ENCODE results near the gene PDLIM5.

Gene PDLIM5

DNA sequence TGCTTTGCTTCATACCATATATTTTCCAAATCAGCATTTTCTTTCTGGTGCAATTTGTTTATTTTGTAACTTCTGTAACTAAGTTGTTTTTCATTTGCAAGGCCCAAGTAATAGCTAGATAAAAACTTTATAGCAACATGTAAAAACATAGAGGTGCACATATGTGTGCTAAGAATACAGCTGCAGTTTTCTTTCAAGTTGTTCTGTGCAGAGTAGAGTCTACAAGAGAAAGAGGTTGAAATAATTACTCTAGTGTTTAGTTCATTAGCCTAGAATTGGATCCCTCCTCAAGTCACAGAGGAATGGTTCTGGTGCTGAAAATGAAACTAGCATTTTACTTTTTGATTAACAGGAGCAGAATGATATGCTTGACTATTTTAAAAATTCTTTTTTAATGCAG lies 32.2 kb upstream of the PDLIM5 start:
- Histone ChIP-seq H2BK5ac (ENCODE audit: low read length) (no peak overlapping the region), H4K8ac (ENCODE audit: low read depth, low read length) (no peak overlapping the region), H3K4me2 (ENCODE audit: low read length) (no peak overlapping the region), H3K23ac (ENCODE audit: low read length) (no peak overlapping the region), H3K4me3 (ENCODE audit: low read length) (no peak overlapping the region), H3K9ac (ENCODE audit: low read length) (no peak overlapping the region), H2BK120ac (ENCODE audit: low read depth, low read length) (no peak overlapping the region), H3K4ac (ENCODE audit: low read depth, low read length) (no peak overlapping the region), H3K18ac (ENCODE audit: low read length) (no peak overlapping the region), H3K79me2 (ENCODE audit: control insufficient read depth, insufficient read depth, low read length) (no peaks in the 10 kb centered on the region), H3K56ac (ENCODE audit: low read length) (no peak overlapping the region), H3K79me1 (ENCODE audit: low read length) (no peaks in the 10 kb centered on the region), H2BK15ac (replicated peaks; ENCODE audit: low read depth) (no peak overlapping the region), H2AK5ac (ENCODE audit: low read length) (no peak overlapping the region), H3K27ac (ENCODE audit: low read depth, low read length) (no peak overlapping the region), H3K36me3 (ENCODE audit: control insufficient read depth, insufficient read depth, low read length) (no peaks in the 10 kb centered on the region), H4K5ac (ENCODE audit: low read length) (no peak overlapping the region), H3K4me1 (ENCODE audit: control insufficient read depth, low read depth, low read length) (peaks cover 5% of the 10 kb centered on the region), H3K27me3 (ENCODE audit: insufficient read depth, low read length, poor library complexity) (no peaks in the 10 kb centered on the region)
- DNase-seq: no peak

DNA sequence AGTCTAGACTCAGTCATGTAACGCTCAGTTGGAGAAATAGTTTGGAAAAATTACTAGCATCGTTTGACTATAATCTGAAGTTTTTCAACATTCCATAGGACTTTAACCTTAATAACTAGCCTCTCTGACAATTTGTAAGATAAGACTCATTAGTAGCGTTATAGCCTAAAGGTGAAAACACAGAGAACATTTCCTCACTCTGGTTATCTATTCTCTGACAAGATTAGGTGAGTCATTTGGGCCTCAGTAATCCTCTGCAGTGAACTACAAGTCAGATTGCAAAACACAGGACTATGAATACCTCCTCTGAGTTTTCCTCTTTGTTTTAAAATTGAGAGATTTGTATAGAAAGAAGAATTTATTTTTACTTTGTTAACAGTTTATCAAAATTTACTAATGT lies 31.8 kb upstream of the PDLIM5 start:
- Histone ChIP-seq H2AK5ac (ENCODE audit: low read length) (no peak overlapping the region), H3K4me1 (ENCODE audit: control insufficient read depth, low read depth, low read length) (peaks cover 5% of the 10 kb centered on the region), H3K4ac (ENCODE audit: low read depth, low read length) (no peak overlapping the region), H3K79me2 (ENCODE audit: control insufficient read depth, insufficient read depth, low read length) (no peaks in the 10 kb centered on the region), H3K27me3 (ENCODE audit: insufficient read depth, low read length, poor library complexity) (no peaks in the 10 kb centered on the region), H4K5ac (ENCODE audit: low read length) (no peak overlapping the region), H3K4me2 (ENCODE audit: low read length) (no peak overlapping the region), H2BK15ac (replicated peaks; ENCODE audit: low read depth) (no peak overlapping the region), H3K56ac (ENCODE audit: low read length) (no peak overlapping the region), H3K4me3 (ENCODE audit: low read length) (no peak overlapping the region), H3K79me1 (ENCODE audit: low read length) (no peaks in the 10 kb centered on the region), H3K36me3 (ENCODE audit: control insufficient read depth, insufficient read depth, low read length) (no peaks in the 10 kb centered on the region), H3K23ac (ENCODE audit: low read length) (no peak overlapping the region), H2BK5ac (ENCODE audit: low read length) (no peak overlapping the region), H4K8ac (ENCODE audit: low read depth, low read length) (no peak overlapping the region), H3K27ac (ENCODE audit: low read depth, low read length) (no peak overlapping the region), H3K9ac (ENCODE audit: low read length) (no peak overlapping the region), H2BK120ac (ENCODE audit: low read depth, low read length) (no peak overlapping the region), H3K18ac (ENCODE audit: low read length) (no peak overlapping the region)
- peak; percentile 91 for DNase-seq
- no CpG with 5 or more reads among the region's 3 CpGs for WGBS (ENCODE audit: extremely low coverage, insufficient coverage, low lambda C conversion rate)

DNA sequence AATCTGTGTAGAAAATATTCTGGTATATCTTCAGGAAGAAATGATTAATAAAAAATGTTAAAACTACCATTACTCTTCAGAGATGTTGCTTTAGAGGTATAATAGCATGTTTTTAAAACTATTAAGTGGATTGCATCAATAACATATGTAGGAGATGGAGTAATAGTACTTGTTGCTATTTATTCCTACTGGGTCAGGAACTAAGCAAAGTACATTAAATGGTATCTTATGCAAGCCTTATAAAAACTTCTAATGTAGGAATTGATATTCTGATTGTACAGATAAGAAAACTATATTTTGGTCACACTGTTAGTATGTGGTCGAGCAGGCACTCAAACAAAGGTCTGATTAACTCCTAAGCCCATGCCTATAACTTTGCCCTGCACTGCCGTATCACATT lies 31.4 kb upstream of the PDLIM5 start:
- H3K4me3 ChIP-seq (ENCODE audit: low read length): no peak overlapping the region

DNA sequence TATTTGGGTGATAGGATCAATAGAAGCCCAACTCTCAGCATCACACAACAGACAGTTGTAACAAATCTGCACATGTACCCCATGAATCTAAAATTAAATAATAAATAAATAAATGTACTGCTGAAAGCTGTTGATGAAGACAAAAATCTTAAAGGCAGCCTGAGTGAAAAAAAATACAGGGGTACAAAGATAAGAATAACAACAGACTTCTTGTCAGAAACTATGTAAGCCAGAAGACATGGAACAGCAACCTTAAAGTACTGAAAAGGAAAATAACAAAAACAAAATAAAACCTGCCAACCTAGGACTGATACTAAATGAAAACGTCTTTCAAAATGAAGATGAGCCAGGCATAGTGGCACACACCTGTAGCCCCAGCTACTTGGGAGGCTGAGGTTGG lies 25.0 kb upstream of the PDLIM5 start:
- H3K4me3 ChIP-seq (ENCODE audit: low read length): no peak overlapping the region
- no peak overlapping the region for H2BK15ac ChIP-seq (replicated peaks; ENCODE audit: low read depth)
- H3K4me2 ChIP-seq (ENCODE audit: low read length): no peak overlapping the region
- no peak overlapping the region for H2BK5ac ChIP-seq (ENCODE audit: low read length)
- H3K18ac ChIP-seq (ENCODE audit: low read length): no peak overlapping the region
- H2AK5ac ChIP-seq (ENCODE audit: low read length): no peak overlapping the region
- H3K36me3 ChIP-seq (ENCODE audit: control insufficient read depth, insufficient read depth, low read length): no peaks in the 10 kb centered on the region
- no peak overlapping the region for H3K4ac ChIP-seq (ENCODE audit: low read depth, low read length)
- H3K27ac ChIP-seq (ENCODE audit: low read depth, low read length): no peak overlapping the region
- H2BK120ac ChIP-seq (ENCODE audit: low read depth, low read length): no peak overlapping the region
- no peak overlapping the region for H4K5ac ChIP-seq (ENCODE audit: low read length)
- DNase-seq: no peak
- no peaks in the 10 kb centered on the region for H3K79me2 ChIP-seq (ENCODE audit: control insufficient read depth, insufficient read depth, low read length)
- H3K23ac ChIP-seq (ENCODE audit: low read length): no peak overlapping the region
- H4K8ac ChIP-seq (ENCODE audit: low read depth, low read length): no peak overlapping the region
- H3K4me1 ChIP-seq (ENCODE audit: control insufficient read depth, low read depth, low read length): no peaks in the 10 kb centered on the region
- H3K79me1 ChIP-seq (ENCODE audit: low read length): no peaks in the 10 kb centered on the region
- H3K56ac ChIP-seq (ENCODE audit: low read length): no peak overlapping the region
- WGBS (ENCODE audit: extremely low coverage, insufficient coverage, low lambda C conversion rate): no CpG with 5 or more reads among the region's 1 CpG
- no peak overlapping the region for H3K9ac ChIP-seq (ENCODE audit: low read length)
- no peaks in the 10 kb centered on the region for H3K27me3 ChIP-seq (ENCODE audit: insufficient read depth, low read length, poor library complexity)

More for the DNA sequence above, 31.4 kb upstream of the PDLIM5 start:
- no peak overlapping the region for H2BK120ac ChIP-seq (ENCODE audit: low read depth, low read length)
- H2BK15ac ChIP-seq (replicated peaks; ENCODE audit: low read depth): peak overlapping the region; percentile 92
- H3K4ac ChIP-seq (ENCODE audit: low read depth, low read length): no peak overlapping the region
- H3K56ac ChIP-seq (ENCODE audit: low read length): no peak overlapping the region
- H3K18ac ChIP-seq (ENCODE audit: low read length): no peak overlapping the region
- H3K27ac ChIP-seq (ENCODE audit: low read depth, low read length): no peak overlapping the region
- H3K79me1 ChIP-seq (ENCODE audit: low read length): no peaks in the 10 kb centered on the region
- H3K4me1 ChIP-seq (ENCODE audit: control insufficient read depth, low read depth, low read length): peaks cover 5% of the 10 kb centered on the region
- H3K79me2 ChIP-seq (ENCODE audit: control insufficient read depth, insufficient read depth, low read length): no peaks in the 10 kb centered on the region
- H3K23ac ChIP-seq (ENCODE audit: low read length): no peak overlapping the region
- no peak overlapping the region for H4K5ac ChIP-seq (ENCODE audit: low read length)
- H3K9ac ChIP-seq (ENCODE audit: low read length): no peak overlapping the region
- H3K4me2 ChIP-seq (ENCODE audit: low read length): no peak overlapping the region
- H2AK5ac ChIP-seq (ENCODE audit: low read length): no peak overlapping the region
- no peak overlapping the region for H4K8ac ChIP-seq (ENCODE audit: low read depth, low read length)
- DNase-seq: no peak
- H3K27me3 ChIP-seq (ENCODE audit: insufficient read depth, low read length, poor library complexity): no peaks in the 10 kb centered on the region
- WGBS (ENCODE audit: extremely low coverage, insufficient coverage, low lambda C conversion rate): no CpG with 5 or more reads among the region's 2 CpGs
- H3K36me3 ChIP-seq (ENCODE audit: control insufficient read depth, insufficient read depth, low read length): no peaks in the 10 kb centered on the region
- no peak overlapping the region for H2BK5ac ChIP-seq (ENCODE audit: low read length)

DNA sequence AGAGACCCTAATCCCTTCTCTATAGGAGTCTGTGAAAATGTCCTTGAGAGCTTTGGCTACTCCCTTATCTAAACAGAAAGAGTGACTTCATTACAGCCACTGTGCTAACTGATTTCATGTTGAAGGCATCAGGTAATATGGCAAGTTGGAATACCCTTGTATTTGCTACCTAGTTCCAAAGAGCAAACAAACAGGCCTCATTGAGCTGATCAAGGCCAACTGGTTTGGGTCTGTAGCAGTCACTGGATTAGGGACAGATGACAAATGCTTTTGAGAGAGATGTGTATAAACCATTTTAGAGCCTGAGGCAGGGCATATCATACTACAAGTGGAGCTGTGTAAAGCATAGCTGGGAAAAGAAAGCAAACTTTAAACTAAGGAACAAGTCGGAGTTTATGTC lies 22.9 kb upstream of the PDLIM5 start:
- WGBS (ENCODE audit: extremely low coverage, insufficient coverage, low lambda C conversion rate): no CpG with 5 or more reads among the region's 1 CpG
- Histone ChIP-seq H3K36me3 (ENCODE audit: control insufficient read depth, insufficient read depth, low read length) (no peaks in the 10 kb centered on the region), H4K8ac (ENCODE audit: low read depth, low read length) (no peak overlapping the region), H3K27ac (ENCODE audit: low read depth, low read length) (no peak overlapping the region), H3K79me2 (ENCODE audit: control insufficient read depth, insufficient read depth, low read length) (no peaks in the 10 kb centered on the region), H3K18ac (ENCODE audit: low read length) (no peak overlapping the region), H3K9ac (ENCODE audit: low read length) (no peak overlapping the region), H2BK15ac (replicated peaks; ENCODE audit: low read depth) (no peak overlapping the region), H3K4ac (ENCODE audit: low read depth, low read length) (no peak overlapping the region), H2BK5ac (ENCODE audit: low read length) (no peak overlapping the region), H4K5ac (ENCODE audit: low read length) (no peak overlapping the region), H2AK5ac (ENCODE audit: low read length) (no peak overlapping the region), H2BK120ac (ENCODE audit: low read depth, low read length) (no peak overlapping the region), H3K23ac (ENCODE audit: low read length) (no peak overlapping the region), H3K27me3 (ENCODE audit: insufficient read depth, low read length, poor library complexity) (no peaks in the 10 kb centered on the region), H3K79me1 (ENCODE audit: low read length) (no peaks in the 10 kb centered on the region), H3K4me3 (ENCODE audit: low read length) (no peak overlapping the region), H3K4me1 (ENCODE audit: control insufficient read depth, low read depth, low read length) (no peaks in the 10 kb centered on the region), H3K56ac (ENCODE audit: low read length) (no peak overlapping the region), H3K4me2 (ENCODE audit: low read length) (no peak overlapping the region)
- no peak for DNase-seq

DNA sequence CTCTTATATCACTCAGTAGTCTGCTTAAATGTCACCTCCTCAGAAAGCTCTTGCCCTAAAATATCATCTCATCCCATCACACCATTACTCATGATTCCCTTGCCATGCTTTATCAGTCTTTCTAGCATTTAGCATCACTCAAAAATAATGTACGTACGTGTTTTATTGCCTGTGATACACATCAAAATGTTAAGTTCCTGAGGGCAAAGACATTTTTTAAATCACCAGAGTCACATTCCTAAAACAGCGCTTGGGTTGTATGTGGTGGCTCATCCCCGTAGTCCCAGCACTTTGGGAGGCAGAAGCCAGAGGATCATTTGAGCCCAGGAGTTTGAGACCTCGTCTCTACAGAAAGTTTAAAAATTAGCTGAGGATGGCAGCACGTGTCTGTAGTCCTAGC lies 21.3 kb upstream of the PDLIM5 start:
- Histone ChIP-seq H3K4me2 (ENCODE audit: low read length) (no peak overlapping the region), H3K79me1 (ENCODE audit: low read length) (no peaks in the 10 kb centered on the region), H3K4me1 (ENCODE audit: control insufficient read depth, low read depth, low read length) (no peaks in the 10 kb centered on the region), H3K18ac (ENCODE audit: low read length) (no peak overlapping the region), H2BK5ac (ENCODE audit: low read length) (no peak overlapping the region), H3K27ac (ENCODE audit: low read depth, low read length) (no peak overlapping the region), H3K4ac (ENCODE audit: low read depth, low read length) (no peak overlapping the region), H3K36me3 (ENCODE audit: control insufficient read depth, insufficient read depth, low read length) (no peaks in the 10 kb centered on the region), H2BK15ac (replicated peaks; ENCODE audit: low read depth) (no peak overlapping the region), H3K79me2 (ENCODE audit: control insufficient read depth, insufficient read depth, low read length) (no peaks in the 10 kb centered on the region), H3K23ac (ENCODE audit: low read length) (no peak overlapping the region), H2AK5ac (ENCODE audit: low read length) (no peak overlapping the region), H3K4me3 (ENCODE audit: low read length) (no peak overlapping the region), H3K9ac (ENCODE audit: low read length) (no peak overlapping the region), H4K5ac (ENCODE audit: low read length) (no peak overlapping the region), H2BK120ac (ENCODE audit: low read depth, low read length) (no peak overlapping the region), H3K27me3 (ENCODE audit: insufficient read depth, low read length, poor library complexity) (no peaks in the 10 kb centered on the region), H4K8ac (ENCODE audit: low read depth, low read length) (no peak overlapping the region), H3K56ac (ENCODE audit: low read length) (no peak overlapping the region)
- no CpG with 5 or more reads among the region's 6 CpGs for WGBS (ENCODE audit: extremely low coverage, insufficient coverage, low lambda C conversion rate)
- DNase-seq: no peak
